GM19468 (cell line): ENCODE results near the gene GOLGA2.

Experiments used
- ATAC-seq: cut with Tn5 transposase; IDR thresholded peaks from one replicate; pipeline ENCODE4 v1.9.1; 2021; ENCODE audit warnings: mild to moderate bottlenecking, moderate library complexity, moderate number of reproducible peaks; ENCODE audit not compliant: unreplicated experiment; ENCODE audit errors: extremely low read depth

The GOLGA2 gene

GRCh38 chr9:128216781-128217553 is 58.8 kb downstream of the GOLGA2 start:
- no peak for ATAC-seq

GRCh38 chr9:128215491-128216409 is 60.1 kb downstream of the GOLGA2 start:
- no peak for ATAC-seq

GRCh38 chr9:128214571-128215490 is 61.0 kb downstream of the GOLGA2 start:
- no peak for ATAC-seq

GRCh38 chr9:128213746-128214497 is 61.9 kb downstream of the GOLGA2 start:
- ATAC-seq, result no peak

- no peak for ATAC-seq
Measured at GRCh38 chr9:128211981-128212281, 63.9 kb downstream of the GOLGA2 start.

- no peak for ATAC-seq
Measured at GRCh38 chr9:128211186-128211980, 64.4 kb downstream of the GOLGA2 start.

- no peak for ATAC-seq
Measured at GRCh38 chr9:128208946-128209669, 66.7 kb downstream of the GOLGA2 start.

GRCh38 chr9:128208386-128208785 is 67.4 kb downstream of the GOLGA2 start:
- no peak for ATAC-seq

- ATAC-seq, result no peak
Measured at GRCh38 chr9:128206916-128207910, 68.6 kb downstream of the GOLGA2 start.

GRCh38 chr9:128206484-128206883 is 69.3 kb downstream of the GOLGA2 start:
- ATAC-seq, result no peak
